Right kidney (tissue), 1 donor: ENCODE measurements around the gene ZDHHC11.
"Not testable (repeated sequence)": the region's sequence is repeated elsewhere in the genome, so short reads cannot be mapped to it uniquely, and the experiment has no call there.

Experiments used
- DNase-seq: peaks from one replicate; pipeline ENCODE4 v3.0.0-alpha.2; 2016

Gene ZDHHC11

GRCh38 chr5:775961-776861 lies 74.6 kb downstream of the ZDHHC11 start:
- no peak for DNase-seq

DNA sequence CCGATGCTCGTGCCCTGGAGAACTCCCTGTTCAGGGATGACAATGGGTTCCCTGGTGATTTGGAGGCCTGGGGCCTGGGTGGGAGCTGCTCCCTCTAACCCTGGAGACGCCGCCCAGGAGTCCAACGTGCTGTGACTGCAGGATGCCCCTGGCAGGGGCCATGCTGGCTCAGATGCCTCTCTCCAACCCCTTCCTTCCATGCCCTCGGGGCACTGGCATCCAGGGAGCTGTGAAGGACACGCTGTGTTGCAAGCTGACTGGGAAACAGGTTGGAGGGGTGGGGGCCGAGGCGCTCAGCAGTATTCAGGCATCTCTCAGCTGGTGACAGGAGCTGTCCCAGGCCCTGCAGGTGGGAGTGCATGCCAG lies 75.2 kb downstream of the ZDHHC11 start:
- not testable (repeated sequence) for DNase-seq

GRCh38 chr5:774854-775505 lies 75.8 kb downstream of the ZDHHC11 start:
- not testable (repeated sequence) for DNase-seq

DNA sequence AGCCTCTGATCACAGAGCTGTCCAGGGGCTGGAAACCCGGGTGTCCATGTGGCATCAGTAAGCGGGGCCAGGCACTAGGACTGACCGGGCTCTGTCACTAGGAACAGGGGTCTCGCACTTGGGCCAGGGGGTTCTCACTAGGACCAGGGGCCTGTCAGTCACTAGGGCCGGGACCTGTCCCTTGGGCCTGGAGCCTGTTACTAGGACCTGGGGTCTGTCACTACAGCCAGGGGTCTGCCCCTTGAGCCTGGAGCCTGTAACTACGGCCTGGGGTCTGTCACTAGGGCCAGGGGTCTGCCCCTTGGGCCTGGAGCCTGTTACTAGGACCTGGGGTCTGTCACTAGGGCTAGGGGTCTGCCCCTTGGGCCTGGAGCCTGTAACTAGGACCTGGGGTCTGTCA lies 76.5 kb downstream of the ZDHHC11 start:
- not testable (repeated sequence) for DNase-seq

DNA sequence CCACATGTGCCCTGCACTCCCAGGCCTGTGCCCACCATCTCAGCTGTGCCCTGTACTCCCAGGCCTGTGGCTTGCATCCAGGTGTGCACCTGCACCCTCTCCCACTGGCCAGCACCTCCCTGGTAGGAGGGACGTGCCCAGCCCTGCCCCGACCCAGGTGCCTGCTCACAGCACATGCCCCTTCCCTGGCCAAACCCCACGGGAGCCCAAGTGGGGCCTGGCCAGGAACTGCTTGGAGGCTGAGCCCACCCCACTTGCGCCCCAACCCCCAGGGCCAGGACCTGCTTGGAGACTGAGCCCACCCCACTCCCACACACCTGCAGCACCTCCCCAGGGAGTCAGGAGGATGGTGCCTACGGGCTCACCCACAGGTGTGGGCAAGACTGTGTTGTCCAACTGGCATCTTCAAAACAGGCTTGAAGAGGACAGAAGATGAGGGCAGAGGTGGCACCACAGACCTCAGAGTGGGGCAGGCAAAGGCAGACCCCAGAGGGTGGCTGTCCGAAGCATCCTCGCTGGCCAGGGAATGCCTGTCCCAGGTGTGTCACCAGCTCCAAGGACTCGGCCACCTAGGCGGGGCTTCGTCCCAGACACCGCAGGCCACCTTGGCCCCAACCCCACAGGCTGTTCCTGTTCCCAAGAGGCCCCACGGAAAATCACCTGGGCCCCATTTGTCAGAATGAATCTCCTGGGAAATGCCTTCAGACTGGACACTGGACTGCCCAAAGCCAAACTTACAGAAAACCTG lies 77.1 kb downstream of the ZDHHC11 start:
- DNase-seq, result no peak

GRCh38 chr5:772931-773330 lies 77.9 kb downstream of the ZDHHC11 start:
- not testable (repeated sequence) for DNase-seq

- not testable (repeated sequence) for DNase-seq
Observed at GRCh38 chr5:772547-772890, 78.3 kb downstream of the ZDHHC11 start.

- DNase-seq, result not testable (repeated sequence)
Observed at GRCh38 chr5:771841-772546, 78.8 kb downstream of the ZDHHC11 start.

DNA sequence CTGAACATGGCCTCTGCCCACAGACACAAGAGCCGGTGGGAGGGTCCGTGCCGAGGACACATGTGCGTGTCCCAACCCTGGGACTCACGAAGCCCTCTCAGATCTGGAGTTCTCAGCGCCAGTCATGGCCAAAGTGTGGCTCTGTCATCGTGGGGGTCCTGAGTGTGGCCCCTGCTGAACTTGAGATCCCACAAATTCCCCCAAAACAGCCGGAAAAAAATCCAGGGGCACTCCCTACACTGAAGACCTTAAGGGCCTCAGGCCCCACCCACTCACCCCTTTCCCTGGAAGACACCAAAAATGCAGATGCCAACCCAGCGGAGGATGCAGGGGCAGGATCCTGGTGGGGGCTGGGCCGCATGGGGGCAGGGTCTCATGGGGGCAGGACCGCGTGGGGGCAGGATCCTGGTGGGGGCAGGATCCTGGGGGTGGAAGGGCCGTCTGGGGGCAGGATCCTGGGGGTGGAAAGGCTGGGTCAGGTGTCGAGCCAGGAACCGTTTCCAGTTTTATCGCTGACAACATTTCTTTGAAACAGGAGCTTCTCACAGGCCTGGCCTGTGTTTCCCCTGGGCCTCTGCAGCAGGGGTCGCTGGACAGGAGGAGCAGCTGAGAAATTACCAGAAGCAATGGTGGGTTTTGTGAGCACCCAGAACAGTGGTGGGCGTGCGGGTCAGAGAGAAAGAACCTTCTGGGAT lies 79.6 kb downstream of the ZDHHC11 start:
- not testable (repeated sequence) for DNase-seq

- DNase-seq, result not testable (repeated sequence)
Observed at GRCh38 chr5:770585-770984, 80.2 kb downstream of the ZDHHC11 start.

GRCh38 chr5:769485-770145 lies 81.2 kb downstream of the ZDHHC11 start:
- DNase-seq, result not testable (repeated sequence)

- no peak for DNase-seq
Observed at GRCh38 chr5:766666-767431, 83.9 kb downstream of the ZDHHC11 start.

GRCh38 chr5:765948-766631 lies 84.7 kb downstream of the ZDHHC11 start:
- DNase-seq, result no peak

DNA sequence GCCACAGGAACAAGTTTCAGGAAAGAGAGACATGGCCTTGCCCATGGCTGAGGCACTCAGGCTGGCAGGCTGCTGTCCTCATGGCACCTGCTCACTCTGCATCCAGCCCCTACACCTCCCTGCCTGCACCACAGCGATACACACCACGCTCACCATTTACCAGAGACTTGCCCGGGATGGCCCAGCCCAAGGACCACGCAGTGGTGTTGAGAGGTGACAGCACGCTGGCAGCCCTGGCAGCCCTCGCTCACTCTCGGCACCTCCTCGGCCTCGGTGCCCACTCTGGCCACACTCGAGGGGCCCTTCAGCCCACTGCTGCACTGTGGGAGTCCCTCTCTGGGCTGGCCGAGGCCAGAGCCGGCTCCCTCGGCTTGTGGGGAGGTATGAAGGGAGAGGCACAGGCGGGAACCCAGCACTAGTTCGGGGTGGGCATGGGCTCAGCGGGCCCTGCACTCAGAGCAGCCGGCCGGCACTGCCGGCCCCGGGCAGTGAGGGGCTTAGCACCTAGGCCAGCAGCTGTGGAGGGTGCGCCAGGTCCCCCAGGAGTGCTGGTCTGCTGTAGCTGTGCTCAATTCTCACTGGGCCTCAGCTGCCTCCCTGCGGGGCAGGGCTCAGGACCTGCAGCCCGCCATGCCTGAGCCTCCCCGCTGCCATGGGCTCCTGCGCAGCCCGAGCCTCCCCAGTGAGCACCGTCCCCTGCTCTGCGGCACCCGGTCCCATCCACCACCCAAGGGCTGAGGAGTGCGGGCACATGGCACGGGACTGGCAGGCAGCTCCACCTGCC lies 86.6 kb downstream of the ZDHHC11 start:
- no peak for DNase-seq

- no peak for DNase-seq
Observed at GRCh38 chr5:763397-763796, 87.4 kb downstream of the ZDHHC11 start.

DNA sequence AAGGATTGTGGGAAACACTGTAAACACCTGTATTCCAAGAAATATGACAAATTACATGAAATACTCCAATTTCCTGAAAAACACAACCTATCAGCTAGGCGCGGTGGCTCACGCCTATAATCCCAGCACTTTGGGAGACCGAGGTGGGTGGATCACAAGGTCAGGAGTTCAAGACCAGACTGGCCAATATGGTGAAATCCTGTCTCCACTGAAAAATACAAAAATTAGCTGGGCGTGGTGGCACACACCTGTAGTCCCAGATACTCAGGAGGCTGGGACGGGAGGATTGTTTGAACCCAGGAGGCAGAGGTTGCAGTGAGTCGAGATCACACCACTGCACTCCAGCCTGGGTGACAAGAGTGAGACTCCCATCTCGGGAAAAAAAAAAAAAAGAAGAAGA lies 87.8 kb downstream of the ZDHHC11 start:
- DNase-seq, result not testable (repeated sequence)

- DNase-seq, result no peak
Observed at GRCh38 chr5:761854-762710, 88.7 kb downstream of the ZDHHC11 start.
